ENCODE data around the gene REV1. TPM values are rescaled to one million over a fixed set of nuclear protein-coding genes. Genes with fewer than 3 reads are reported as not detected.

Gene REV1
- total and polyA plus RNA-seq, 2 of the 4 experiments (the other 2 are of a cell fraction) = 13.4 to 30.1 TPM

- TF ChIP-seq USF2 (IDR thresholded peaks at IDR 0.05; ENCODE audit: low read depth, low read length) (no peak), NFE2L2 (IDR thresholded peaks at IDR 0.05; ENCODE audit: low read depth, low read length) (no peak), CEBPB (IDR thresholded peaks at IDR 0.05; ENCODE audit: low read depth, low read length) (no peak), RCOR1 (IDR thresholded peaks at IDR 0.05; ENCODE audit: insufficient replicate concordance, low read length) (no peak), ELK1 (IDR thresholded peaks at IDR 0.05; ENCODE audit: borderline replicate concordance, low read depth, low read length) (no peak), FOS (IDR thresholded peaks at IDR 0.05; ENCODE audit: low read depth, low read length) (no peak), MAFK (IDR thresholded peaks at IDR 0.05; ENCODE audit: low read depth, low read length) (no peak), RFX5 (IDR thresholded peaks at IDR 0.05; ENCODE audit: low read depth, low read length) (no peak), MAZ (IDR thresholded peaks at IDR 0.05; ENCODE audit: borderline replicate concordance, low read depth, low read length) (no peak), BHLHE40 (IDR thresholded peaks at IDR 0.05; ENCODE audit: low read depth, low read length) (no peak), RAD21 (IDR thresholded peaks at IDR 0.05; ENCODE audit: low read length) (no peak)
- DNase-seq (no peak), ATAC-seq (ENCODE audit: low read depth) (no peak)
- no peak overlapping the region for H4K8ac ChIP-seq (ENCODE audit: low read depth in 2 of 2, low read length in 2 of 2)
- no peak overlapping the region for H2BK120ac ChIP-seq (ENCODE audit: low read depth, low read length)
- ChIA-PET CTCF (interaction anchor here (0.7 kb wide), 1 partner anchor 90 kb away, joined by 3 read pairs; the partner anchor contains the start of gene REV1), POLR2A (ENCODE audit: unreplicated experiment) (interaction anchor here (0.5 kb wide), 1 partner anchor 57 kb away, joined by 3 read pairs; no protein-coding TSS in a partner anchor)
- no peak overlapping the region for H2AK5ac ChIP-seq (ENCODE audit: low read depth, low read length)
- intact Hi-C loops (cut with micrococcal nuclease) = no loop called here
- no peak overlapping the region for H2BK5ac ChIP-seq (ENCODE audit: low read depth, low read length, poor library complexity, severe bottlenecking)
- H4K5ac ChIP-seq (ENCODE audit: low read depth, low read length) = no peak overlapping the region
- H3K4me2 ChIP-seq (ENCODE audit: low read depth, low read length) = no peak overlapping the region
- peaks cover 12% of the 10 kb centered on the region for H3K9me1 ChIP-seq (ENCODE audit: insufficient read depth, low read length)
- no peak overlapping the region for H2AFZ ChIP-seq (replicated peaks; ENCODE audit: low read length, poor library complexity)
- H3K4me1 ChIP-seq (ENCODE audit: control insufficient read depth, insufficient read depth, low read length) = peaks cover 2% of the 10 kb centered on the region; the same call in 1 of the 2 replicates
- no peak overlapping the region for H4K91ac ChIP-seq (ENCODE audit: insufficient read depth, low read depth, low read length)
- no peak overlapping the region for H3K4ac ChIP-seq (ENCODE audit: low read depth, low read length)
- H2BK15ac ChIP-seq (ENCODE audit: low read depth, low read length) = no peak overlapping the region
- no peak overlapping the region for H3K18ac ChIP-seq (ENCODE audit: low read depth, low read length)
- dilution Hi-C loops (cut with HindIII; ENCODE audit: low sequenced_read_pairs, unreplicated experiment) = no loop called here
- H3K27ac ChIP-seq (ENCODE audit: insufficient read depth, low read length) = no peak overlapping the region
- in situ Hi-C loops (cut with MboI; ENCODE audit: low sequenced_read_pairs) = no loop called here
- H3K9ac ChIP-seq (ENCODE audit: low read depth, low read length) = no peak overlapping the region
- H3K36me3 ChIP-seq (ENCODE audit: control insufficient read depth, insufficient read depth, low read length) = peaks cover 59% of the 10 kb centered on the region
- no CpG with 5 or more reads among the region's 2 CpGs for WGBS, 2 experiments (ENCODE audit: extremely low coverage in 2 of 2, insufficient read length in 1 of 2)
- no peak overlapping the region for H3K14ac ChIP-seq (replicated peaks; ENCODE audit: low read depth, low read length)
- no peak overlapping the region for H2BK20ac ChIP-seq (ENCODE audit: low read depth, low read length)
- no peak overlapping the region for H3K23ac ChIP-seq (ENCODE audit: low read depth, low read length)
- no peak overlapping the region for H3K56ac ChIP-seq (ENCODE audit: extremely low read depth, insufficient read depth, low read length)
- H3K4me3 ChIP-seq (ENCODE audit: insufficient read depth, low read depth, low read length) = no peak overlapping the region
- BruUV-seq (replicated peaks) = no TSS peak
- no peaks in the 10 kb centered on the region for H3K27me3 ChIP-seq (ENCODE audit: control insufficient read depth, insufficient read depth, low read length)
- peaks cover 6% of the 10 kb centered on the region; the same call in 1 of the 2 replicates for H4K20me1 ChIP-seq (ENCODE audit: insufficient read depth, low read length)
- no peaks in the 10 kb centered on the region for H3K9me3 ChIP-seq (ENCODE audit: control insufficient read depth, insufficient read depth, low read length)
- H3K79me1 ChIP-seq (ENCODE audit: low read depth in 1 of 2, low read length in 2 of 2) = peaks cover 0 to 10% of the 10 kb centered on the region in 2 experiments; a peak in 3 of 4 replicates
- no peak overlapping the region for H2AK9ac ChIP-seq (replicated peaks; ENCODE audit: low read depth, low read length, poor library complexity)
These were observed 90.0 kb downstream of the REV1 start for GRCh38 chr2:99399795-99400194.
